IMR-90 (cell line): ENCODE measurements around the gene KAZN. TPM values are rescaled to one million over a fixed set of nuclear protein-coding genes. Genes with fewer than 3 reads are reported as not detected.

Experiments used
- ATAC-seq: fragments of 200-7000 bp; cut with Tn5 transposase; 2 replicates; pipeline ENCODE4 v1.9.1; 2020; ENCODE audit warnings: low read depth, mild to moderate bottlenecking, moderate library complexity
- BruUV-seq: library from RNA; stranded (reverse); fragments of 400-500 nt; replicated peaks from 2 replicates; lab custom pipeline; 2021; lab: Mats Ljungman, UMichigan
- CTCF ChIA-PET: fragments of 300-600 bp; formaldehyde crosslinking; extraction: SDS; loops from one replicate; lab custom pipeline; 2021; ENCODE audit warnings: antibody characterized with exemption; lab: Yijun Ruan, JAX
- POLR2A ChIA-PET: fragments of 300-600 bp; sonication (Branson Sonifier 250); formaldehyde crosslinking; loops from one replicate; lab custom pipeline; 2022; ENCODE audit warnings: antibody characterized with exemption; ENCODE audit not compliant: unreplicated experiment; lab: Charles Lee
- DNase-seq: peaks from one replicate; pipeline ENCODE4 v3.0.0; 2013
- H2AFZ ChIP-seq: replicated peaks from 2 replicates; pipeline ENCODE3; 2013; ENCODE audit warnings: low read length, mild to moderate bottlenecking; ENCODE audit not compliant: poor library complexity
- H2AK5ac ChIP-seq: 2 replicates; pipeline ENCODE4 v1.6.1; 2013; ENCODE audit warnings: low read depth, low read length, inconsistent platforms
- H2AK9ac ChIP-seq: replicated peaks from 2 replicates; pipeline ENCODE3; 2013; ENCODE audit warnings: mild to moderate bottlenecking, low read depth, low read length, moderate library complexity; ENCODE audit not compliant: poor library complexity
- H2BK120ac ChIP-seq: 2 replicates; pipeline ENCODE4 v1.6.1; 2013; ENCODE audit warnings: low read depth, low read length, inconsistent platforms
- H2BK15ac ChIP-seq: 3 replicates; pipeline ENCODE4 v1.6.1; 2013; ENCODE audit warnings: low read depth, low read length, inconsistent platforms
- H2BK20ac ChIP-seq: 2 replicates; pipeline ENCODE4 v1.6.1; 2013; ENCODE audit warnings: low read depth, mild to moderate bottlenecking, inconsistent platforms, low read length, moderate library complexity
- H2BK5ac ChIP-seq: 2 replicates; pipeline ENCODE4 v1.6.1; 2013; ENCODE audit warnings: mild to moderate bottlenecking, low read depth, low read length, inconsistent platforms; ENCODE audit not compliant: poor library complexity, severe bottlenecking
- H3K14ac ChIP-seq: replicated peaks from 2 replicates; pipeline ENCODE4 v1.6.1; 2013; ENCODE audit warnings: low read depth, low read length, inconsistent platforms
- H3K18ac ChIP-seq: 2 replicates; pipeline ENCODE4 v1.6.1; 2013; ENCODE audit warnings: low read depth, low read length, control low read depth
- H3K23ac ChIP-seq: 2 replicates; pipeline ENCODE4 v1.6.1; 2013; ENCODE audit warnings: low read depth, low read length, inconsistent platforms
- H3K27ac ChIP-seq: 2 replicates; pipeline ENCODE4 v1.5.1; 2013; ENCODE audit warnings: mild to moderate bottlenecking, control low read depth, low read length; ENCODE audit not compliant: insufficient read depth
- H3K27me3 ChIP-seq: 2 replicates; pipeline ENCODE4 v1.6.1; 2013; ENCODE audit warnings: low read length; ENCODE audit not compliant: control insufficient read depth, insufficient read depth
- H3K36me3 ChIP-seq: 2 replicates; pipeline ENCODE4 v1.6.1; 2013; ENCODE audit warnings: low read length, mixed read lengths; ENCODE audit not compliant: control insufficient read depth, insufficient read depth
- H3K4ac ChIP-seq: 2 replicates; pipeline ENCODE4 v1.6.1; 2013; ENCODE audit warnings: low read depth, low read length, inconsistent platforms
- H3K4me1 ChIP-seq: 2 replicates; pipeline ENCODE4 v1.6.1; 2013; ENCODE audit warnings: low read length, mixed read lengths; ENCODE audit not compliant: control insufficient read depth, insufficient read depth
- H3K4me2 ChIP-seq: 2 replicates; pipeline ENCODE4 v1.6.1; 2013; ENCODE audit warnings: low read depth, mild to moderate bottlenecking, control low read depth, low read length, moderate library complexity
- H3K4me3 ChIP-seq: 2 replicates; pipeline ENCODE4 v1.5.1; 2013; ENCODE audit warnings: low read depth, mild to moderate bottlenecking, control low read depth, low read length, moderate library complexity; ENCODE audit not compliant: insufficient read depth
- H3K56ac ChIP-seq: 2 replicates; pipeline ENCODE4 v1.6.1; 2013; ENCODE audit warnings: low read length, inconsistent platforms; ENCODE audit not compliant: insufficient read depth; ENCODE audit errors: extremely low read depth
- H3K79me1 ChIP-seq, 2 experiments: 2 replicates each; pipeline ENCODE4 v1.6.1; 2013; ENCODE audit warnings: low read length in 2 of 2, inconsistent platforms in 1 of 2, low read depth in 1 of 2
- H3K9ac ChIP-seq: 2 replicates; pipeline ENCODE4 v1.6.1; 2013; ENCODE audit warnings: low read depth, low read length, control low read depth
- H3K9me1 ChIP-seq: 2 replicates; pipeline ENCODE4 v1.6.1; 2013; ENCODE audit warnings: low read length, inconsistent platforms; ENCODE audit not compliant: insufficient read depth
- H3K9me3 ChIP-seq: 2 replicates; pipeline ENCODE4 v1.6.1; 2013; ENCODE audit warnings: low read length; ENCODE audit not compliant: control insufficient read depth, insufficient read depth
- H4K20me1 ChIP-seq: 2 replicates; pipeline ENCODE4 v1.6.1; 2013; ENCODE audit warnings: low read length, inconsistent platforms; ENCODE audit not compliant: insufficient read depth
- H4K5ac ChIP-seq: 2 replicates; pipeline ENCODE4 v1.6.1; 2013; ENCODE audit warnings: mild to moderate bottlenecking, low read depth, low read length, control low read depth
- H4K8ac ChIP-seq, 2 experiments: 2 replicates each; pipeline ENCODE4 v1.6.1; 2013; ENCODE audit warnings: low read depth in 2 of 2, low read length in 2 of 2, control low read depth in 1 of 2, inconsistent platforms in 1 of 2
- H4K91ac ChIP-seq: 2 replicates; pipeline ENCODE4 v1.6.1; 2013; ENCODE audit warnings: low read depth, low read length, inconsistent platforms; ENCODE audit not compliant: insufficient read depth
- BHLHE40 ChIP-seq: fragments of 150-350 bp; IDR thresholded peaks from 2 replicates; pipeline ENCODE4 v1.6.1; 2016; ENCODE audit warnings: mild to moderate bottlenecking, low read depth, low read length
- CEBPB ChIP-seq: IDR thresholded peaks from 2 replicates; pipeline ENCODE4 v1.6.1; 2012; ENCODE audit warnings: low read depth, low read length, improper control_type of control experiment
- CHD1 ChIP-seq: IDR thresholded peaks from 2 replicates; pipeline ENCODE4 v1.6.1; 2012; ENCODE audit warnings: low read depth, low read length, improper control_type of control experiment
- CTCF ChIP-seq: conservative IDR thresholded peaks from 2 replicates; pipeline ENCODE4 v1.5.1; 2012; ENCODE audit warnings: mild to moderate bottlenecking, low read depth, low read length, improper control_type of control experiment
- ELK1 ChIP-seq: fragments of 150-350 bp; IDR thresholded peaks from 2 replicates; pipeline ENCODE4 v1.6.1; 2016; ENCODE audit warnings: low read depth, mild to moderate bottlenecking, low read length, moderate library complexity, borderline replicate concordance
- FOS ChIP-seq: fragments of 150-350 bp; IDR thresholded peaks from 2 replicates; pipeline ENCODE4 v1.6.1; 2016; ENCODE audit warnings: low read depth, low read length
- MAFK ChIP-seq: IDR thresholded peaks from 2 replicates; pipeline ENCODE4 v1.6.1; 2012; ENCODE audit warnings: low read depth, low read length, improper control_type of control experiment
- MAZ ChIP-seq: IDR thresholded peaks from 2 replicates; pipeline ENCODE4 v1.6.1; 2012; ENCODE audit warnings: low read depth, mild to moderate bottlenecking, low read length, improper control_type of control experiment, moderate library complexity, borderline replicate concordance
- MXI1 ChIP-seq: IDR thresholded peaks from 2 replicates; pipeline ENCODE4 v1.6.1; 2012; ENCODE audit warnings: low read depth, mild to moderate bottlenecking, low read length, moderate library complexity, borderline replicate concordance
- NFE2L2 ChIP-seq: fragments of 150-350 bp; IDR thresholded peaks from 2 replicates; pipeline ENCODE4 v1.6.1; 2016; ENCODE audit warnings: low read depth, mild to moderate bottlenecking, low read length
- POLR2A ChIP-seq: IDR thresholded peaks from 2 replicates; pipeline ENCODE4 v1.6.1; 2012; ENCODE audit warnings: mild to moderate bottlenecking, low read depth, low read length
- RAD21 ChIP-seq: IDR thresholded peaks from 2 replicates; pipeline ENCODE4 v1.6.1; 2012; ENCODE audit warnings: low read length, improper control_type of control experiment
- RCOR1 ChIP-seq: IDR thresholded peaks from 2 replicates; pipeline ENCODE4 v1.6.1; 2012; ENCODE audit warnings: mild to moderate bottlenecking, low read length, improper control_type of control experiment; ENCODE audit not compliant: insufficient replicate concordance
- RFX5 ChIP-seq: IDR thresholded peaks from 2 replicates; pipeline ENCODE4 v1.8.0; 2012; ENCODE audit warnings: low read depth, mild to moderate bottlenecking, low read length, moderate library complexity
- SMC3 ChIP-seq: fragments of 150-350 bp; IDR thresholded peaks from 2 replicates; pipeline ENCODE4 v1.6.1; 2016; ENCODE audit warnings: low read depth, mild to moderate bottlenecking, antibody characterized with exemption, low read length, moderate library complexity
- USF2 ChIP-seq: fragments of 150-350 bp; IDR thresholded peaks from 2 replicates; pipeline ENCODE4 v1.6.1; 2017; ENCODE audit warnings: mild to moderate bottlenecking, antibody characterized with exemption, low read length, low read depth
- WGBS, 2 experiments: methylation state at CpG; one replicate each; pipeline versions ENCODE4 v1.1.5 to v1.1.7; 2013; ENCODE audit warnings: missing lambda C conversion rate in 2 of 2; ENCODE audit not compliant: insufficient read length in 1 of 2; ENCODE audit errors: extremely low coverage in 2 of 2; 5-methylcytosine and 5-hydroxymethylcytosine counted together
- dilution Hi-C: fragments of 300-500 bp; cut with HindIII; formaldehyde crosslinking; loops from one replicate; pipeline ENCODE4 v1.14.3; 2018; ENCODE audit warnings: low sequenced_read_pairs; ENCODE audit not compliant: unreplicated experiment
- in situ Hi-C: fragments of 300-500 bp; cut with MboI; formaldehyde crosslinking; loops from 3 replicates; pipeline ENCODE4 v1.14.3; 2019; ENCODE audit warnings: low sequenced_read_pairs, inconsistent platforms, mixed read lengths
- intact Hi-C: fragments of 100-400 bp; cut with micrococcal nuclease; formaldehyde crosslinking; loops from 2 replicates; pipeline ENCODE4 v1.10.0; 2022
- polyA plus RNA-seq, 3 experiments: library from polyadenylated mRNA; depleted of rRNA; stranded (reverse); fragments of >200 nt; gene quantifications; 2 replicates each; pipeline ENCODE4 v1.2.3, GENCODE V29; 2012; ENCODE audit warnings: low replicate concordance in 1 of 3
- total RNA-seq: library from RNA; depleted of rRNA; stranded (reverse); fragments of >200 nt; gene quantifications from 2 replicates; pipeline ENCODE4 v1.2.3, GENCODE V29; 2012

The KAZN gene
- total and polyA plus RNA-seq, 2 of the 4 experiments (the other 2 are of a cell fraction), result 5.2 to 10.5 TPM

DNA sequence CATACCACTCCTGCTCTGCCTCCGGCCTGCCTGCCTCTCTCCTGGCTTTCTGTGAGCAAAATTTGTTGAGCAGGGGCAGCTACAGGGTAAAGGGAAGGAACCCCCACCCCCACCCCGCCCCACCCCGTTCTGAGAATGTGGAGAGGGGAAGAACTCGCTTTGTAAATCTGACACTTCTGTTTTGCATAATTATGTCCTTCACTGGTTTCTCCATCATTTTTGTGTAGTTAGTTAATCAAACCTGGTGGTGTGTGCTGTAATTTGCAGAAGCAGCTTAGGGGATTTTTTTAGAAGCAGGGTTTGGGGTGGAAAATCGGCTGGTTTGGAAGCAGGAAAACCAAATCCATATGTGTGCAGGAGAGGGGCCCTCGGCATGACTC, 497.0 kb downstream of the KAZN start:
- WGBS, 2 experiments, result 86% methylated on average over 1 of the region's 6 CpGs; no CpG with 5 or more reads in 1 of the 2 experiments

More for the DNA sequence above, 497.0 kb downstream of the KAZN start:
- Histone ChIP-seq H2AK9ac (no peak overlapping the region), H4K91ac (no peak overlapping the region), H3K4me2 (no peak overlapping the region), H3K27me3 (peaks cover 11% of the 10 kb centered on the region; the same call in 1 of the 2 replicates), H3K18ac (no peak overlapping the region), H3K9me1 (no peaks in the 10 kb centered on the region), H2BK20ac (no peak overlapping the region), H3K23ac (no peak overlapping the region), H3K56ac (no peak overlapping the region), H3K4me1 (no peaks in the 10 kb centered on the region), H3K9me3 (no peaks in the 10 kb centered on the region), H4K20me1 (no peaks in the 10 kb centered on the region), H3K36me3 (no peaks in the 10 kb centered on the region), H2BK5ac (no peak overlapping the region), H2BK15ac (no peak overlapping the region), H3K27ac (no peak overlapping the region), H2AK5ac (no peak overlapping the region), H3K9ac (no peak overlapping the region), H2BK120ac (no peak overlapping the region), H2AFZ (no peak overlapping the region), H4K8ac (no peak overlapping the region), H4K5ac (no peak overlapping the region), H3K4me3 (no peak overlapping the region), H3K14ac (no peak overlapping the region), H3K79me1 (no peaks in the 10 kb centered on the region), H3K4ac (no peak overlapping the region)
- TF ChIP-seq BHLHE40 (no peak), CEBPB (no peak), RAD21 (no peak), POLR2A (no peak), FOS (no peak), RCOR1 (no peak), MXI1 (no peak), RFX5 (no peak), ELK1 (no peak), MAZ (no peak), NFE2L2 (no peak), CTCF (no peak), MAFK (no peak), USF2 (no peak), CHD1 (no peak), SMC3 (no peak)
- in situ Hi-C loops (no loop called here), intact Hi-C loops (no loop called here), dilution Hi-C loops (no loop called here)
- POLR2A ChIA-PET, result no interaction called here
- CTCF ChIA-PET, result no interaction called here
- BruUV-seq, result no TSS peak
- ATAC-seq, result no peak
- DNase-seq, result no peak
